GM18517 (cell line): ENCODE measurements around the gene PCGF2.
"Not testable (repeated sequence)": the region's sequence is repeated elsewhere in the genome, so short reads cannot be mapped to it uniquely, and the experiment has no call there.

ENCODE experiments used
- ATAC-seq: cut with Tn5 transposase; IDR thresholded peaks from one replicate; pipeline ENCODE4 v1.9.1; 2021; ENCODE audit warnings: mild to moderate bottlenecking, moderate library complexity; ENCODE audit not compliant: unreplicated experiment

The PCGF2 gene

DNA sequence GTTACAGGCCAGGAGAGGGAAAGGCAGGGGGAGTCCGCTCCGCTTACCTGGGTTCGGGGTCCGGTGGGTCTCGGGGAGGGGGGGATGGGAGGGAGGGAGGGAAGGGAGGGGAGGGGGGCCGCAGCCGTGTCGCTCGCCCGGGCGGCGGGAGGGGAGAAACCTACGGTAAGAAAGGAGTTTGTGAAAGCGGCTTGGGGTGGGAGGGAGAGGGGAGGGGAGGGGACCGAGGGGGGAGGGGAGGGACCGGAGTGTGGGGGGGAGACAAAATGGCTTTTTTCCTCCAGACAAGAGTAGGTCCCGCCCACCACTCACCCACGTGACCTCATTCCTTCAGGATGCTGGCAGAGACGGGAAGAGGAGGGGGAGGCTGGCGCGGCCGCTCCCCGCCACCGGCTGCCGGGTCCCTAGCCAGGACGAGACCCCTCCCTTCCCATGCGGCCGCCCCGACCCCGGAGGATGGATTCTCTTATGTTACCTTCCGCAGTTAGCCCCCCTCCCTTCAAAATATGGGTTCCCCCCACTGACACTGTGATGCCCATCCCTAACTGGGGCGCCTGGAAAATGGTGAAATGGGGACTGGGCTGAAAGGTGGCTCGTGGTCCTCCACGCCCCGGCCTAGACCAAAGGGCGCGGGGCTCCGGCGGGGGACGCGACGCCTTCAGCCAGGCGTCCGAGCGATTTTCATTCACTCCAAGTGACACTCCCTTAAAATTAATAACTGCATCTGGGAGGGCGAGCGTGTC, at the start of gene PCGF2:
PCGF2 (minus strand) TSS at position 188 of the 743 bp plus-strand sequence. CDS start 7,934 bp downstream, outside the sequence.
- no peak for ATAC-seq

DNA sequence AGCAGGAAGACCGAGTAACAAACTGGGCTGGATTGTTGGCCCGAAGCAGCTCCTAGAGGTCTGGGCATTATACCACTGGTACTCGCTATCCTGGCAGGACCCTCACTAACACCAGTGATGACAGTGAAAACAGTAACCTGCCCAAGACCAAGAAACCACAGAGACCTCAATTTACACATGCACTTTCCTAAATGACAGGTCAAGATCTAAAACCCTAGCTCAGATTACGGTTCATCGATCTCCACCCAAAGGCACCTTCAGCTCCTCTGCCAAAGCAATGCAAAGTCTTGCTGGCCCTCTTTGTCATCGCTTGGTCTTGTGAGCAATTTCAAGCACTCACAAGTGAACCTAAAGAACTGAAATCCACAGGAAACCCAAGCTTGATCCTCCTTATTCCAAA, 49.7 kb upstream of the PCGF2 start:
- ATAC-seq: no peak

DNA sequence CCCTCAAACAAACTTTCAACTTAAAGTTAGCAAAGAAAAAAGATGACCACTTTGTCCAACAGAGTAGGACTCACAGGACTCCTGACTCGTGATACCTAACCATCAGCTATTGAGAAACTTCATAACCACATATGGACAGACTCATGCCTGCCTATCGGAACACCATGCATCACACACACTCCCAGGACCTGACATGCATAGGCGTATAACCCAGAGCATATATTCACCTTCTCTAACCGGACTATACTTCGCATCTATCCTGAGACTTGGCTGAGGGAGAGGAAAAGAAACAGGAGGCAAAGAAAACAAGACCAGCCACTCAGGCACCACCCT, 49.0 kb upstream of the PCGF2 start:
- ATAC-seq: no peak

DNA sequence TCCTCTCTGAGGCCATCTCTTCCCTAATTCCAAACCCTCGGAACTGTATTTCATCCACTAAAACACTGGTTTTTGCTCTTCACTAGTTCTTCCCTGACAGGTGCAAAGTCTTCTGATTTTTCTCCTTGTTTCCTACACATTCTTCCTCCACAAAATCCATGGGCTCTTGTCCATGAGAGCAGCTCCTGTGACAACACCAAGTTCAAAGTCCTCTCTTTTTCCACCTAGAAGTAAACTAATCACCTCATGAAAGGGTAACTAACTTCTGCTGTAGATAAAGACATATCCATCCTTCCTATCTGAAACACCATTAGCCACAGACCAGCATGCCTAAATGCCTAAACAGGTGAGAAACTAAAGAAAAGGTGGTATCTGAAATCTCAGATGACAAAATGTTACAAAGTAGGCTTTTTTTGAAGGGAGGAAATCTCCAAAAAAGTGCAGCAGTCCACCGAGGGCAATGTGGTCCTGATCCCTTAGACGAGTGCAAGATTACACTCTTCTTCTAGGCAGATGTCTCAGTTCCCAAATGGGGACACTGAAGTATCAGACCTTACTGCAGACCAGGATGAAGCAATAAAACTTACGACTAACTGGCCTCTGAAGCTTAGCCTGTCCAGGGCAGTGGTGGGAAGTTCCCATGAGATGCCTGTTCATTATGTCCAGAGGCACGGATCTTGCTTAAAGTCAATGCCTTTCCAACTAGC, 48.5 kb upstream of the PCGF2 start:
- ATAC-seq: no peak

DNA sequence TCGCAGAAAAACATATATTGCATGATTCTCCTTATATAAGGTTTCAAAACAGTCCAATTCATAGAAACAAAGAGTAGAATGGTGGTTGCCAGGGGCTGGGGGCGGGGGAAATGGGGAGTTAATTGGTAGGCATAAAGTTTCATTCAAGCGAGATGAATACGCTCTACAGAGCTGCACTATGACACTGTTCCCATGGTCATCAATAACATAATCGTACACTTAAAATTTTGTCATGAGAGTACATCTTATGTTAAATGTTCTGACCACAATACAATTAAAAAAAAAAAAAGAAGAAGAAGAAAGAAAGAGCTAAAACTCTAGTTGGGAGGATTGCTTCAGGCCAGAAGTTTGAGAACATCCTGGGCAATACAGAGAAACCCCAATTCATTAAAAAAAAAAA, 46.1 kb upstream of the PCGF2 start:
- ATAC-seq: no peak

DNA sequence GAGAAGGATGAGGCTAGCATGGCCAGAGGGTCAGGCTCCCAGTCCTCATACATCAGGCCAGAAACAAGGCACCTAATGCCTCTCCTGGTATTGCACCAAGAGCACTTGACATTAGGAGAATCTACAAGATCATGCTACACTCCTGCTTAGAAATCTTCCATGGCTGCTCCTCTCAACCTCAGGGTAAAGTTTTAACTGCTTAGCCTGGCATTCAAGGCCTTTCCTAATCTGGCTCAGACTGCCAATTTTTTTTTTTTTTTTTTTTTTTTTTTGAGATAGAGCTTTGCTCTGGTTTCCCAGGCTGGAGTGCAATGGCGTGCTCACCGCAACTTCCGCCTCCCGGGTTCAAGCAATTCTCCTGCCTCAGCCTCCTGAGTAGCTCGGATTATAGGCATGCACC, 43.0 kb upstream of the PCGF2 start:
- no peak for ATAC-seq

DNA sequence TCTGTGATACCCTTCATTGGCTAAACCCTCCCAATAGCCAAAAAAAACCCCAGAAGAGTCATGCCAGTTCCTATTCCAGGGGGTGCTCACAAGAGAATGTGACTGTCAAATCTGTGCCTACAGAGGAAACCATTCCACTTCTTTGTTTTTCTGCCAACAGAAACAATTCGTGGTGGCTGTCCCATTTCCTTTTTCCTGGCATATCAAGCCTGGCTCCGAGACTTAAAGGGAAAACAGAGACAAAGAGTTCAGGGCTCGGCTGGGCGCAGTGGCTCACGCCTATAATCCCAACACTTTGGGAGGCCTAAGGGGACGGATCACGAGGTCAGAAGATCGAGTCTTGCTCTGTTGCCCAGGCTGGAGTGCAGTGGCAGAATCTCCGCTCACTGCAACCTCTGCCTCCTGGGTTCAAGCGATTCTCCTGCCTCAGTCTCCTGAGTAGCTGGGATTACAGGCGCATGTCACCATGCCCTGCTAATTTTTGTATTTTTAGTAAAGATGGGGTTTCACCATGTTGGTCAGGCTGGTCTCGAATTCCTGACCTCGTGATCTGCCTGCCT, 42.1 kb upstream of the PCGF2 start:
- not testable (repeated sequence) for ATAC-seq

DNA sequence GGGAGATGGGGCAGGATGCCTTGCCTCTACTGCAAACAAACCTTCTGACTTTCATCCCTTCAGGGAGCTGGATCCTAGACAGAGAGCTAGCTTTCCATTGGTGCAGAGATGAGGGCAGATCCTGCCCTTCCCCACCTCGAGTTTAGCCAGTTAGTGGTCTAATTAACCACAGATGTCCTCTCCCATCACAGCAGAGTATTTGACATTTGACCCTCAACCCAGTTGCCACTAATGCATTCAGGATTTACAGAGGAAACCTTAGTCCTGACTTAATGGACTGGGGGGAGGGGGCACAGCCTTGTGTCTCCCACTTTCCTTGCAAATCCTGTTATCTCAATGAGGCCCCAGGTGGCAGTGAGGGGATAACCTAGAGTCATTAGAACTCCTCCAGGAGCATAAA, 41.0 kb upstream of the PCGF2 start:
- no peak for ATAC-seq

DNA sequence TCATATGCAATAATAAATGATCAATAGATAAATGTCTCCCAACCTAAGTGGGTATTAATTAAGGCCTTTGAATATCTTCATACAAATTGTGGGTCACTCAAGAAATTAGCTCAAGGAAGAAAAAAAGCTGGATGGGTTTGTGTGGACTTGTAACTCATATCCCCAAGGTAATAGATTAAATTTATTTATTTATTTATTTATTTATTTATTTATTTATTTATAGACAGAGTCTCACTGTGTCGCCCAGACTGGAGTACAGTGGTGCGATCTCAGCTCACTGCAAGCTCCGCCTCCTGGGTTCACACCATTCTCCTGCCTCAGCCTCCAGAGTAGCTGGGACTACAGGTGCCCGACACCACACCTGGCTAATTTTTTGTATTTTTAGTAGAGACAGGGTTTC, 39.9 kb upstream of the PCGF2 start:
- not testable (repeated sequence) for ATAC-seq

DNA sequence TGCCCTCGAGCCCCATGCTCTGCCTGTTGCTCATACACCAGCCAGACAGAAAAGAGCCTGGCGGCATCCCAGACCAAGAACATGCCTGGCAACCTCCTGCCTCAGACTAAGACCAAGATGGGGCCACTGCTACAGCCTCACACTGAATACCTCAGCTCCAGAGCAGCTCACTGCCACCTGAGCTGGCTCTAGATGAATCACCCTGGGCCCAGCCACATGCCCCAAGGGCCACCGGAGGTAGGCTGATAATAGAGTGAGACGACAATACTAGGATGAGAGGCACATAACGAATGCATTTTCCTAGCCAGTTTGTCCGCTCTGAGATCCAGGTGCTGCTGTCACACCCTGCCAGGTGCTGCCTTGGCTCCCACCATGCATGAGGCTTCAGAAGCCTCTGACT, 38.2 kb upstream of the PCGF2 start:
- no peak for ATAC-seq

DNA sequence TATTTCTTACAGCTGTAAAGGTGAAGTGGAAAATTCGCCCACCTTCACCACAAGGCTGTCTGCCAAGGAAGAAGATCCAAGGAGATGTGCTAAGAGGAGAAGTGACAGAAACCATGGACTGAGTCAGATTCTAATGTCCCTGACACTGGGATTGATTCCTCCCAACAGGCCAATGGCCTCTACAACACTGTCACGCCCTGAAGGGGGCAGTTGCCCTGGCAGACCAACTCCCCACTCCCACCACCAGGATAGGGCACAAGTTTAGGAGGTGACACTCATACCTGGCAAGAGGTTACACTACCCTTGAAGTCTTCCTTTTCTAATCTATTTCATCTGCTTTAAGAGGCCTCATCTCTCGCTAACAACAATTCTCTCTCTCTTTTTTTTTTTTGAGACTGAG, 35.1 kb upstream of the PCGF2 start:
- ATAC-seq: no peak

DNA sequence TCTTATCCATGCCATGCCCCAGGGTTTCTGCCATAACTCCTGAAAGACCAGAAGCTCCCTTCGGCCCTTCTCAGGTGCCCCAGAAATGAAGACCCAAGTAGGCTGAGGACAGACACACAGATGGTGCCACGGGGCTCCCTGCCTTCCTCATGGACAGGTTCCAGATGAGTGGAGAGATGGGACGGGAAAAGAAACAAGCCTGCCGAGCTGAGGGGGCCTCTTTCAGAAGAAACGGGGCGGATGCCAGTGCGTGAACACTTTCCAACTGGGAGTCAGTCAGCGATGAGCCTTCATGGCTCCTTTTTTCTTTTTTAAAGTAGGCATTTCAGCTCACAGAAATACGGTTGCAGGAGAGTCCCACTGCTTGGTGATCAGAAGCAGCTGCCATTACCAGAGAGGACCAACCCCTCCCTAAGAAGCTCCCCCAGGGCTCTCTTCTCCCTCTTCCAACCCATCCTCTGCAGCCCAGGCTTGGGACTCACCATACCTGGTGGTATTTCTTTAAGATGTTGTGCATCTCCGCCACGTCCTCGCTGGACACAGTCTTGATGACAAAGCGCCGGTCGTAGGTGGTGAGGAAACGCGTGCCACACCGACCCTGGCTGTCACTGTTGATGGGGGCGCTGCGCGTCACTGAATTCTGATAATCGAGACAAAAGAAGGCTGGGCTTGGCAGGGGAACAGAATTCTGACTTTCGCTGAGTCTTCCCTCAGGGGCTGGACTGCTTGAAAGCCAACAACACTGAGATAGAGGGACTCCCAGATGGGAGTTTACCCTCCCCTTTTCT, 32.0 kb upstream of the PCGF2 start:
- ATAC-seq: no peak

DNA sequence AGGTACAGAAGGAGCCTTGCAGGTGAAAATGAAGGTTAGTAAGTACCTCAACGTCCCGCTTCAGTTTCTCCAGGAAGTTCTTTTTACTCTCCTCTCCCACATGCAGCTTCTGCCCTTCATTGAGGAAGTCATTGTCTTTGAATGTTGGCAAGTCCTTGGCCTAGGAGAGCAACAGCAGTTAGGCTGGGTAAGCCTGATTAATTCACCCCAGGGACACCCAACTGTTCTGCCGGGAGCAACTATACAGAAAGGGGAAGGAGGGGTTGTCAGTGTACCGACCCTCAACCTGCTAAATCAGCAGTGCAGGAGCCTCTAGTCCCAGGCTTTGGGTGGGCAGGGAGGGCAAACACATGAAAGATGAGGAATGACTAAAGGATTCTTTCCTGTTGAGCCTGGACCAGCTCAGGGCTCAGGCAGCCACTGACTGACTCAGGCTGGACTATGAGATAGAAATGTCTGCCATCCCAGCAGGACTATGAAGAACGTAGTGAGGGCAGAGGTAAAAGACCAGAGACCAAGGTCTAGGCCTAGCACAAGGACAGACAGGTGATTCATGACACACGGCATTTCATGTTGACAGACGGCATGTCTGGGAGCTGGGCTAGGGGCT, 29.6 kb upstream of the PCGF2 start:
- no peak for ATAC-seq

DNA sequence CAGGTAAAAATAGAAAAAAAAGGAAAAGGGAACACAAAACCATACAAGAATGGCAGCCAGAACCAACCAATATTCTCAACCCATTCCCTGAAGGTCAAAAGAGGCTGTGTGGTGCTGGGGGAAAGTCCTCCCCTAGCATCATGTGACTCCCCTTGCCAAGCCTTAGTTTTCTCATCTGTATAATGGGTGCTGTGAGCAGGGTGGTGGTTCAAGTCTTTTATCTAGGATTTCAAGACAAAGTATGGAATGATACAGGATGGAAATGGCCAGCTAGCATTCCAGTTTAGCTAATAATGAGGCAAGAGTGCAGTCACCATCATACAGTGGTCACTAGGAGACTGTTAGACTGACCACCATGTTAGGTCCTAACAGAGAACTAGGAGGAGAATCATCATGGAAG, 25.1 kb upstream of the PCGF2 start:
- no peak for ATAC-seq

DNA sequence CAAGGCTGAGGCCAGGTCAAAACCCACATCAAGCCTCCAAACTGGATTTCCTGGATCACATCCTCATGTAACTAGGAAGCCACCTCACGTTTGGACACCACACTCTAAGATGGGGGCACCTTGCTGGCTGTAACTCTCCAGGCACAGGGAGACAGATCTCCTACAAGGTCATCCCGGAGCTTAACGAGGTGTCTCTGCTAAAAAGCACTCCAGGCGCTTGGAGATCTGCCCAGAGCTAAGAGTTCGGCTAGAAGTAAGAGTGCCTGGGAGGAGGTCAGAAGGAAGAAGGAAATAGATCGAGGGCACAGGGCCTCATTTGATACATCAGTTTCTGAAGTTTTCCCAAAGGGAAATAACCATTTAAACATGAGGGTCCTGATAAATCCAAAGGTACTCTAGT, 20.3 kb upstream of the PCGF2 start:
- no peak for ATAC-seq

DNA sequence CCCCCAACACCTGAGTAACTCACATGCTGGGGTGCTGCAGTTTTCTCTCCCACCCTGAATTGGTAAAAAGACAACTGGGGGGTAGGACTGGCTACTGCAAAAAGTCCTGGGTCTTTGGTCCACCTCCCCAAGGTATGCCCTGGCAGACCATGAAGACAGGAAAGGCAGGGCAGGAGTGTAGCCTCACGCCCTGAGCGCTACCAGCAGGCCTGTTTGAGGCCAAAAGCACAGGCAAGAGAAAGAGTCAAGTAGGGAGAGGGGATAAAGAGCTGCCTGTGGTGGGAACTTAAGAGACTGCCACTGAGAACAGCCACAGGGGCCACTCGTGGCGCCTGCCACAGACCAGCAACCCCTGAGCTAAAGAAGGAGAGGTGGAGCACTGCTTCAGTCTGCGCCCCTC, 18.2 kb upstream of the PCGF2 start:
- no peak for ATAC-seq

DNA sequence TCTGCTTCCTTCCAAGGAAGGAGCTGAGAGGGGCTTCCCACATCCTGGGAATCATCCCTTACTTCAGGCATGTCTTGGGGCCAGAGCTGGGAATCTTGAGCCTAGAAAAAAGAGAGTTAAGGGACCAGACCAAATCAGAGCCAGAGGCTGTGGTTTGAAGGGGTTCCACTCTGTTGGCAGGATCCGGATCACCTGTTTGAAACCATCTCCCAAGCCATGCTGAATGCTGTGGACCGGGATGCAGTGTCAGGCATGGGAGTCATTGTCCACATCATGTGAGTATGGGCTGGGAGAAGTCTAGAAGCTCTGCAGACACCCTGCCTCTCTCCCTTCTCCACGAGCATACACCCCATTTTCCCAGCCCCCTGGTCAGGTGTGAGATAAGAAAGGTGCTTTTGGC, 14.1 kb upstream of the PCGF2 start:
- ATAC-seq: no peak

DNA sequence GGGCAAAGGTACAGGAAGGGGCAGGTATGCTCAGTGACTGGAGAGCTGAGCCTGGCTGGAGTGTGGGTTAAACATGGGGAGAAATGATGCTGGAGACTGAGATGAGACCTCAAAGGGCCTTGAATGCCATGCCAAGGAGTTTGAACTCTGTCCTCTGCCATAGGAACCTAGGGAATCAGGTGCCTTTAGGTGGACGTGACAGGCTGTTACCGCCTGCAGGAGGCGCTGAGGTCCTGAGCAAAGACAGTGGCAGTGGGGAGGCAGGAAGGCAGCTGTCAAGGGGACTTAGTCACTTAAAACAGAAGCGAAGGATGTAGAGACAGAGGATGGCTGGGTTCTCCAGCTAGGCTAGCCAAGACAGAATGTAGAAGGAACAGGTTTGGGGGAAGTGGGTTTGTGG, 13.5 kb upstream of the PCGF2 start:
- ATAC-seq: no peak

DNA sequence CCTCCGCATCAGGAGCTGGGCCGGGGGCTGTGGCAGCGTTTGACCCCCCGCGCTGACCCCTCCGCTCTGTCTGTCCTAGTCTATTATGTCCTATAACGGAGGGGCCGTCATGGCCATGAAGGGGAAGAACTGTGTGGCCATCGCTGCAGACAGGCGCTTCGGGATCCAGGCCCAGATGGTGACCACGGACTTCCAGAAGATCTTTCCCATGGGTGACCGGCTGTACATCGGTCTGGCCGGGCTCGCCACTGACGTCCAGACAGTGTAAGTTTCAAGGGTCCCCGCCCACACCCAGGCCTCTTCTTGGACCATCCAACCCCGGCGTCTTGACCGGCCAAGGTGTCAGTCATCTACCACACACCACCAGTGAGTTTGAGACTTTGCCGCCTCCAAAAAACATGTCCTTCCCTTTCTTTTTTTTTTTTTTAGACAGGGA, 5.0 kb upstream of the PCGF2 start:
- ATAC-seq: no peak

DNA sequence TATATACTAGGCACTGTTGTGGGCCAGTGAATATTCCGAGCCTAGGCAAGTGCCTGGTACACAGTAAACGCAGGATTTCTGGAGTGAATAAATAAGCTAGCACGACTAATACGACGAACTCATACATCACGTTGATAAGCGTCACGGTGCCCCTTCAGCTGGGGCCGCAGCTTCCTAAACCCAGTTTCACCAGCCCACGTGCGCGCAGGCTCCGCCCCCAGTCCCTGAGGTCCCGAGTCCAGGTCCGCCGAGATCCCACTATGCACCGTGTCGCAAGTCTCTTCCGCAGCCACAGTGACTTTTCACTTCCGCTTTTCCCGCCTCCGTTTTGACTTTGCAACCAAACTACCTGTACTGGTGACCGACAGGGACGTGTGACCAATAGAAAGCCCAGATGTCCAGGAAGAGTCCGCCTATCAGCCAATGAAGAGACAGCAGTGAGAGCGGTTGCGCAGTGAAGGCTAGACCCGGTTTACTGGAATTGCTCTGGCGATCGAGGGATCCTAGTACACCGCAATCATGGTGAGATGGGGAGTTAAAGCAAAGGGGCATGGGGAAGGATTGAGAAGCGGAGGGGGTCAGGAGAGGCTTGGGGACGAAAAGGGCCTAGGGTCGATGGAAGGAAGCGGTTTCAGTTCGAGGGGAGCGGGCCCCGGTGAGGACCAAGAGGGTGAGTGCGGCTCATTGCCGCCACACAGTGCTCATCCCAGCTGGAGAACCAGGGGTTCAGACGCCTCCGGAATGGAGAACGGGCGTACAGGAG, 4.4 kb upstream of the PCGF2 start, which contains the start of gene PSMB3:
PSMB3 (plus strand) TSS at position 434 of the 763 bp plus-strand sequence; CDS start at position 520, 86 bp downstream.
- peak; percentile 84 for ATAC-seq
